Measurements from ENCODE around the gene TBXAS1.

TBXAS1 gene

GRCh38 chr7:139942636-139943035, 113.6 kb downstream of the TBXAS1 start:
- no peak for DNase-seq (ENCODE audit: low read depth in 1 of 2, low spot score in 1 of 2)

- DNase-seq (ENCODE audit: low read depth in 1 of 2, low spot score in 1 of 2): no peak
These were observed 114.3 kb downstream of the TBXAS1 start for GRCh38 chr7:139943401-139943800.

- no peak for DNase-seq (ENCODE audit: low read depth in 1 of 2, low spot score in 1 of 2)
These were observed 115.2 kb downstream of the TBXAS1 start for GRCh38 chr7:139944248-139944647.

GRCh38 chr7:139946533-139946932, 117.5 kb downstream of the TBXAS1 start:
- DNase-seq (ENCODE audit: low read depth in 1 of 2, low spot score in 1 of 2): no peak

- no peak for DNase-seq (ENCODE audit: low read depth in 1 of 2, low spot score in 1 of 2)
These were observed 118.0 kb downstream of the TBXAS1 start for GRCh38 chr7:139947021-139947420.

GRCh38 chr7:139948167-139948566, 119.1 kb downstream of the TBXAS1 start:
- DNase-seq (ENCODE audit: low read depth in 1 of 2, low spot score in 1 of 2): no peak

- DNase-seq (ENCODE audit: low read depth in 1 of 2, low spot score in 1 of 2): no peak
These were observed 119.7 kb downstream of the TBXAS1 start for GRCh38 chr7:139948587-139949335.

GRCh38 chr7:139949629-139950028, 120.6 kb downstream of the TBXAS1 start:
- no peak for DNase-seq (ENCODE audit: low read depth in 1 of 2, low spot score in 1 of 2)

- no peak for DNase-seq (ENCODE audit: low read depth in 1 of 2, low spot score in 1 of 2)
These were observed 121.9 kb downstream of the TBXAS1 start for GRCh38 chr7:139950881-139951525.

- DNase-seq (ENCODE audit: low read depth in 1 of 2, low spot score in 1 of 2): no peak
These were observed 124.2 kb downstream of the TBXAS1 start for GRCh38 chr7:139953229-139953628.

GRCh38 chr7:139955109-139955820, 126.2 kb downstream of the TBXAS1 start:
- no peak for DNase-seq (ENCODE audit: low read depth in 1 of 2, low spot score in 1 of 2)

- DNase-seq (ENCODE audit: low read depth in 1 of 2, low spot score in 1 of 2): no peak
These were observed 129.7 kb downstream of the TBXAS1 start for GRCh38 chr7:139958599-139959284.

- DNase-seq (ENCODE audit: low read depth in 1 of 2, low spot score in 1 of 2): no peak
These were observed 130.2 kb downstream of the TBXAS1 start for GRCh38 chr7:139959285-139959628.

GRCh38 chr7:139959718-139960117, 130.7 kb downstream of the TBXAS1 start:
- no peak for DNase-seq (ENCODE audit: low read depth in 1 of 2, low spot score in 1 of 2)

- DNase-seq (ENCODE audit: low read depth in 1 of 2, low spot score in 1 of 2): no peak
These were observed 131.1 kb downstream of the TBXAS1 start for GRCh38 chr7:139960157-139960556.

GRCh38 chr7:139965942-139966628, 137.0 kb downstream of the TBXAS1 start:
- DNase-seq (ENCODE audit: low read depth in 1 of 2, low spot score in 1 of 2): no peak

GRCh38 chr7:139966949-139967348, 137.9 kb downstream of the TBXAS1 start:
- DNase-seq (ENCODE audit: low read depth in 1 of 2, low spot score in 1 of 2): no peak

GRCh38 chr7:139968931-139969330, 139.9 kb downstream of the TBXAS1 start:
- DNase-seq (ENCODE audit: low read depth in 1 of 2, low spot score in 1 of 2): no peak

- DNase-seq (ENCODE audit: low read depth in 1 of 2, low spot score in 1 of 2): no peak
These were observed 143.0 kb downstream of the TBXAS1 start for GRCh38 chr7:139972029-139972428.

- no peak for DNase-seq (ENCODE audit: low read depth in 1 of 2, low spot score in 1 of 2)
These were observed 144.3 kb downstream of the TBXAS1 start for GRCh38 chr7:139973101-139974050.
